MCF 10A (cell line): Measurements from ENCODE around the gene TACR1. TPM values are rescaled to one million over a fixed set of nuclear protein-coding genes. Genes with fewer than 3 reads are reported as not detected.
"Not testable (repeated sequence)": the region's sequence is repeated elsewhere in the genome, so short reads cannot be mapped to it uniquely, and the experiment has no call there.

ENCODE experiments used
- BruUV-seq: library from RNA; stranded (reverse); fragments of 400-500 nt; replicated peaks from 2 replicates; lab custom pipeline; 2021; lab: Mats Ljungman, UMichigan
- CTCF ChIA-PET: fragments of 300-600 bp; sonication (Branson Sonifier 250); formaldehyde crosslinking; extraction: SDS; loops from one replicate; lab custom pipeline; 2021; ENCODE audit warnings: antibody characterized with exemption, inconsistent platforms; lab: Yijun Ruan, JAX
- POLR2A ChIA-PET: fragments of 300-600, 350-650 bp; sonication (Branson Sonifier 250); formaldehyde crosslinking; extraction: SDS; loops from one replicate; lab custom pipeline; 2020; ENCODE audit warnings: antibody characterized with exemption, inconsistent platforms; lab: Yijun Ruan, JAX
- DNase-seq: peaks from one replicate; pipeline ENCODE4 v3.0.0-alpha.2; 2018; ENCODE audit not compliant: unreplicated experiment
- H3K27ac Mint-ChIP-seq: one replicate; pipeline ENCODE4 v1.8.0; 2022; ENCODE audit warnings: mild to moderate bottlenecking, low read depth, mixed read lengths; ENCODE audit not compliant: unreplicated experiment
- H3K27me3 Mint-ChIP-seq: one replicate; pipeline ENCODE4 v1.8.0; 2022; ENCODE audit warnings: mixed read lengths; ENCODE audit not compliant: insufficient read depth, unreplicated experiment
- H3K36me3 Mint-ChIP-seq: one replicate; pipeline ENCODE4 v1.8.0; 2022; ENCODE audit warnings: mild to moderate bottlenecking, moderate library complexity, mixed read lengths; ENCODE audit not compliant: insufficient read depth, unreplicated experiment
- H3K4me1 Mint-ChIP-seq: one replicate; pipeline ENCODE4 v1.8.0; 2022; ENCODE audit warnings: mixed read lengths; ENCODE audit not compliant: insufficient read depth, unreplicated experiment
- H3K4me3 Mint-ChIP-seq: one replicate; pipeline ENCODE4 v1.8.0; 2022; ENCODE audit warnings: mild to moderate bottlenecking, moderate library complexity, mixed read lengths; ENCODE audit not compliant: unreplicated experiment
- H3K9me3 Mint-ChIP-seq: one replicate; pipeline ENCODE4 v1.8.0; 2022; ENCODE audit warnings: mixed read lengths; ENCODE audit not compliant: unreplicated experiment
- intact Hi-C: fragments of 100-400 bp; cut with micrococcal nuclease; formaldehyde crosslinking; loops from 2 replicates; pipeline ENCODE4 v1.14.1; 2022
- total RNA-seq: library from RNA; stranded (reverse); gene quantifications from 2 replicates; pipeline ENCODE4 v1.2.3, GENCODE V29; 2022
- TF ChIP-seq, protein P1 (sequence below): fragments of 200-600 bp; IDR thresholded peaks from one replicate; pipeline ENCODE4 v1.8.0; 2022; ENCODE audit warnings: antibody characterized with exemption, mild to moderate bottlenecking; ENCODE audit not compliant: unreplicated experiment

TACR1 gene
- total RNA-seq, 1 experiment from 2014 or later: not detected

- Mint-ChIP-seq H3K4me1 (no peaks in the 10 kb centered on the region), H3K27me3 (no peaks in the 10 kb centered on the region), H3K36me3 (no peaks in the 10 kb centered on the region), H3K4me3 (no peak overlapping the region), H3K27ac (no peak overlapping the region), H3K9me3 (no peaks in the 10 kb centered on the region)
- intact Hi-C loops: no loop called here
- CTCF ChIA-PET: no interaction called here
- no TSS peak for BruUV-seq
- TF ChIP-seq, protein P1, sequence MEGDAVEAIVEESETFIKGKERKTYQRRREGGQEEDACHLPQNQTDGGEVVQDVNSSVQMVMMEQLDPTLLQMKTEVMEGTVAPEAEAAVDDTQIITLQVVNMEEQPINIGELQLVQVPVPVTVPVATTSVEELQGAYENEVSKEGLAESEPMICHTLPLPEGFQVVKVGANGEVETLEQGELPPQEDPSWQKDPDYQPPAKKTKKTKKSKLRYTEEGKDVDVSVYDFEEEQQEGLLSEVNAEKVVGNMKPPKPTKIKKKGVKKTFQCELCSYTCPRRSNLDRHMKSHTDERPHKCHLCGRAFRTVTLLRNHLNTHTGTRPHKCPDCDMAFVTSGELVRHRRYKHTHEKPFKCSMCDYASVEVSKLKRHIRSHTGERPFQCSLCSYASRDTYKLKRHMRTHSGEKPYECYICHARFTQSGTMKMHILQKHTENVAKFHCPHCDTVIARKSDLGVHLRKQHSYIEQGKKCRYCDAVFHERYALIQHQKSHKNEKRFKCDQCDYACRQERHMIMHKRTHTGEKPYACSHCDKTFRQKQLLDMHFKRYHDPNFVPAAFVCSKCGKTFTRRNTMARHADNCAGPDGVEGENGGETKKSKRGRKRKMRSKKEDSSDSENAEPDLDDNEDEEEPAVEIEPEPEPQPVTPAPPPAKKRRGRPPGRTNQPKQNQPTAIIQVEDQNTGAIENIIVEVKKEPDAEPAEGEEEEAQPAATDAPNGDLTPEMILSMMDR: no peak
- DNase-seq: no peak
- POLR2A ChIA-PET: no interaction called here
Measured at GRCh38 chr2:75174981-75175380, 24.3 kb downstream of the TACR1 start.

GRCh38 chr2:75174519-75174918 is 24.8 kb downstream of the TACR1 start:
- no peaks in the 10 kb centered on the region for H3K9me3 Mint-ChIP-seq
- TF ChIP-seq, protein P1: no peak
- H3K4me3 Mint-ChIP-seq: no peak overlapping the region
- no peaks in the 10 kb centered on the region for H3K36me3 Mint-ChIP-seq
- no peak overlapping the region for H3K27ac Mint-ChIP-seq
- no peak for DNase-seq
- ChIA-PET CTCF (no interaction called here), POLR2A (no interaction called here)
- no TSS peak for BruUV-seq
- intact Hi-C loops: no loop called here
- H3K4me1 Mint-ChIP-seq: no peaks in the 10 kb centered on the region
- no peaks in the 10 kb centered on the region for H3K27me3 Mint-ChIP-seq

- H3K27me3 Mint-ChIP-seq: no peaks in the 10 kb centered on the region
- no peak for DNase-seq
Measured at GRCh38 chr2:75173740-75174139, 25.6 kb downstream of the TACR1 start.

DNA sequence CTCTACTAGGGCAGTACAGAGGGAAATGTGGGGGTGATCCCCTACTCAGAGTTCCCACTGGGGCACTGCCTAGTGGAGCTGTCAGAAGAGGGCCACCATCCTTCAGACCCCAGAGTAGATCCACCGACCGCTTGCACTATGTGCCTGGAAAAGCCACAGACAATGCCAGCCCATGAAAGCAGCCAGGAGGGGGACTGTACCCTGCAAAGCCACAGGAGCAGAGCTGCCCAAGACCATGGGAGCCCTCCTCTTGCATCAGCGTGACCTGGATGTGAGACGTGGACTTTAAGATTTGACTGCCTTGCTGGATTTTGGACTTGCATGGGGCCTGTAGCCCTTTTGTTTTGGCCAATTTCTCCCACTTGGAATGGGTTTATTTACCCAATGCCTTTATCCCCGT is 27.9 kb downstream of the TACR1 start:
- CTCF ChIA-PET, H3K36me3 Mint-ChIP-seq, intact Hi-C loops, DNase-seq, H3K9me3 Mint-ChIP-seq, BruUV-seq, H3K4me1 Mint-ChIP-seq, H3K27ac Mint-ChIP-seq, H3K4me3 Mint-ChIP-seq, POLR2A ChIA-PET, H3K27me3 Mint-ChIP-seq: not testable (repeated sequence)

More at GRCh38 chr2:75173740-75174139, 25.6 kb downstream of the TACR1 start:
- no peak overlapping the region for H3K27ac Mint-ChIP-seq
- H3K4me1 Mint-ChIP-seq: no peaks in the 10 kb centered on the region
- intact Hi-C loops: no loop called here
- no peak overlapping the region for H3K4me3 Mint-ChIP-seq
- no TSS peak for BruUV-seq
- ChIA-PET POLR2A (no interaction called here), CTCF (no interaction called here)
- H3K36me3 Mint-ChIP-seq: no peaks in the 10 kb centered on the region
- H3K9me3 Mint-ChIP-seq: no peaks in the 10 kb centered on the region
- TF ChIP-seq, protein P1: no peak

DNA sequence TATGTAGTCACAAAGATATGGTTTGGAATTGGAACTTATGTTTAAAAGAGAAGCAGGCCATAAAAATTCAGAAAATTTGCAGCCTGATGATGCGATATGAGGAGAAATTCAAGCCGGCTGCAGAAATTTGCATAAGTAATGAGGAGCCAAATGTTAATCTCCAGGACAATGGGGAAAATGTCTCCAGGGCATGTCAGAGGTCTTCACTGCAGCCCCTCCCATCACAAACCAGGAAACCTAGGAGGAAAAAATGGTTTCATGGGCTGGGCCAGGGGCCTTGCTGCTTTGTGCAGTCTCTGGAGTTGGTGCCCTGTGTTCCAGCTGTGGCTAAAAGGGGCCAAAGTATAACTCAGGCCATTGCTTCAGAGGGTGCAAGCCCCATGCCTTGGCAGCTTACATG is 28.4 kb downstream of the TACR1 start:
- H3K27ac Mint-ChIP-seq: no peak overlapping the region
- no peak for DNase-seq
- no peak overlapping the region for H3K4me3 Mint-ChIP-seq
- H3K36me3 Mint-ChIP-seq: no peaks in the 10 kb centered on the region
- peaks cover 12% of the 10 kb centered on the region for H3K27me3 Mint-ChIP-seq
- ChIA-PET CTCF (no interaction called here), POLR2A (no interaction called here)
- intact Hi-C loops: no loop called here
- TF ChIP-seq, protein P1: no peak
- no peaks in the 10 kb centered on the region for H3K4me1 Mint-ChIP-seq
- no TSS peak for BruUV-seq
- H3K9me3 Mint-ChIP-seq: no peaks in the 10 kb centered on the region
